HUDEP-2 (cell line): Measurements from ENCODE around the gene GRPR.

Experiments used
- DNase-seq, 76 experiments: peaks; one replicate each; lab custom pipeline; 2025; ENCODE audit not compliant: unreplicated experiment in 76 of 76; lab: John Stamatoyannopoulos, UW

The GRPR gene

DNA sequence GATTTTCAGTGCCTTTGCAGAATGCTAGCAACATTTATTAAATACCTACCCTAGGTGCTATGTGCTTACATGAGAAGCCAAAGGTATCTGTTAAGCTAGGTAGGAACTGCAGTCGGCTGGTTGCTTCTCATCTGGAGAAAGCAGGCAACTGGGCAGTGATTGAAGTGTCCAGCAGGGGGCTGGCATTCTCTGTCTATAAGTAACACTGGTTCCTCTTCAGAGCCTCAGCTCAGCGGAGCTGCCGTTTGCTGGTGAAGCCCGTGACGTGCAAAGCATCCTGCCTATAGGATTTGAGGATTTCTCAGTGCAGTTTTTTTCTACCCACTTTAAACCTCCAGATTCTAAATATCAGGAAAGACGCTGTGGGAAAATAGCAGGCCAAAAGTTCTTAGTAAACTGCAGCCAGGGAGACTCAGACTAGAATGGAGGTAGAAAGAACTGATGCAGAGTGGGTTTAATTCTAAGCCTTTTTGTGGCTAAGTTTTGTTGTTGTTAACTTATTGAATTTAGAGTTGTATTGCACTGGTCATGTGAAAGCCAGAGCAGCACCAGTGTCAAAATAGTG lies at the start of gene GRPR:
Gene GRPR, plus strand, starts transcription at position 344 of the 565 bp plus-strand sequence. CDS start 389 bp downstream, outside the sequence.
- DNase-seq: peak in 47 of 76 experiments; percentile 0 to 64 (median 9)

DNA sequence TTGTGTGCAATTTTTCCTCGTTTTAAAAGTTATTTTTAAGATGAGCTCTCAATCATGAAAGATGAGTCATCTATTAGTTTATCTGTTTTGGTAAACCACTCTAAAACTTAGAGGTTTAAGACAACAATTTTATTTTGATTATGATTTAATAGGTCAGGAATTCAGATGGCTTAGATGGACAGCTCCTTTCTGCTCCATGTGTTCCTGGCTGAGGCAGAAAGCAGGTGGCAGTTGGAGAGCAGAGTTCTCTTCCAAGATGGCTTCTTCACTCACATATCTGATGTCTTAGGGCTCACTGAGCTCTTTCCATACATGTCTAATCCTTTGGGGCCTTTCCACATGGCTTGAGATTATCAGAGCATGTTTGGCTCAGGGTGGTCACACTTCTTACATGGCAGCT lies 48.3 kb upstream of the GRPR start:
- no peak for DNase-seq

DNA sequence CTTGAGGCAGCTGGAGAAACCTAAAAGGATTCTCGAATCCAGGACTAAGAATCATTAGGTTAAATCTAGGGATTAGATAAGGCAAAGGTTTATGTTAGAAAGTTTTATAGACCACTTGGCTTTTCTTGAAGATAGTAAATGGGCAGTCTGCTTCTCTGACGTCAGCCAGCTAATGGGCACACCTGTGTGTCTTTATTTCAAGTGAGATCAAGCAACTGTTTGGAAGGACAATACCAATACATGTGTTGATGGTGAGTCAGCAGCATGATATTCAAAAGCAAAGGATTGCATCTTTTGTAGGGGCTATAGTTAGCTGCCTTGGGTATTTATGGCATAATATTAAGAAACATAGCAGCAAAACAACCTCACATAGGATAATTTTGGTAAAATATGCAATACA lies 46.5 kb upstream of the GRPR start:
- DNase-seq: no peak

DNA sequence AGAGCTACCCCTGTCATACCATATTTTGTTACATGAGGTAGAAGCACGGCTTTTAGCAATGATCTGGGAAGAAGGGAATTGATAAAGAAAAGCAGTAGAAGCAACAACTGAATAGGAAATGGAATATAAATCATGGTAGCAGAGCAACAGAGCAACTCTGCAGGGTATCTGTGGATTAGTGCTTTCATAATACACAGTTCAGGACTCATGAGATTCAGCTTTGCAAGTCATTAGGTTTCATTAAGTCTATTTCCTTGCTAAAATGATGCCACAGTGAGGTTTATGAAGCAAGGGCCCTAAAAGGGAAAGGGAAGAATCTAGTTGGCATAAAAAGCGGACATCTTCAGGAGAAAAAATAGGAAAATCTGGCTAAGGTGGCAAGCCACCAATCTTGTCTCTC lies 45.6 kb upstream of the GRPR start:
- DNase-seq: no peak

DNA sequence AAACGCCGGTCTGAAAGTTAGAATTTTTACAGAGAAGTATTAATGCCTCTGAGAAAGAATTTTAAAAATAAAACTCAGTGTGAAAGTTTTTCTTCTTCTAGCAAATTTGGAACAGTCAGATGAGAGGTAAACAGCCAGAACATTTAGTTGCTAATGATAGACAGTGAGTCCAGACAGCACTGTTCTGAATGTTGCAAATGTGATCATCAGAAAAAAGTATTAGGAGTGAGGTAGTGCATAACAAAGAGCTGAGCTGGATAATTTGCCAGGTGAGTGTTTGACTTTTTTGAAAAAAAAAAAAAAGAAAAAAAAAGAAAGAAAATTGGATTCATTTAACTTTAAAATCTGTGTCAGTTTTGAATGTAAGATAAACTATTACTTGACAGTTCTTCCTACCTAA lies 42.0 kb upstream of the GRPR start:
- DNase-seq: no peak

DNA sequence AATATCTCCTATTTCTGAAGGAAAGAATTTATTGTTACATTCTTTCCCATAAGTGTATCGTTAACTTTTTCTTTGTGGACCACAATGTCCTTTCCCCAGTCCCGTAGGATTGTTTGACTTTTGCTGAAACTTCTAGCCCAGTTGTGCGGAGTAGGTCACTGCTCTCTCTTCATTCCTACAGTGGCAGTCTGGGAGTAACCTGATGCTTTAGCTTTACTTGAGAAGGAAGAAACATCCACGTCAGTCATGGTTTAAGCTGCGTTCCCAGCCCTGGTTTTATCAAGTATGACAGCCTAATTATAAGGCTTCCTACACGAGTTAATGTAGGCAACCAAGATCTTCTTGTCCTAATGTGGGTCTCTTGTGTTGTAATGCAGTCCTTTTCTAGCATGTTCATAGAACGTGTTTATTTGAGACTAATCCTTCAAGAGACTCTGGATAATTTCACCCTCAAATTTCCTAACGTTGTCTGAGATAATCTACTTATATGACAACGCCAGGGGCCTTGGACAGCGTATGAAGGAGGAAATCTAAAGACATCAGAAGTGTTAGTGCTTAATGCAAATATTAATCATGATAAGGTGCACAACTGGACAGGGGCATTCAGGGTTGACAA lies 40.8 kb upstream of the GRPR start:
- no peak for DNase-seq

DNA sequence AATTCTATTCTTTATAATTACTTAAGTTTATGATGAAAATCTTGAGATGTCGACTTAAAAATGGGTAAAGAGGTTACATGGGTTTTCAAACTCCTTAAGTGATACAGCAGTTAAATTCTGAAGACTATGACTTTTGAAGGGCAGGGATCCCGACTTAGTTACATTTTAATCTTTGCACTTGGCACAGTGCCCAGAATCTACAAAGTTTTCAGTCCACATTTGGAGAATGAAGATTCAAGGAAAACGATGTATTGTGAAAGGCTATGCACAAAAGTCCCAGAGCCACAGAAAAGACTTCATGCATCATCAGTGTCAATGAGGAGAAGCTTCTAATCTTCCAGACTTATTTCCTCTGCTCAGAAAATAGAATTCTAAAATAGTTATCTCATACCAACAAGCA lies 36.3 kb upstream of the GRPR start:
- DNase-seq: no peak

DNA sequence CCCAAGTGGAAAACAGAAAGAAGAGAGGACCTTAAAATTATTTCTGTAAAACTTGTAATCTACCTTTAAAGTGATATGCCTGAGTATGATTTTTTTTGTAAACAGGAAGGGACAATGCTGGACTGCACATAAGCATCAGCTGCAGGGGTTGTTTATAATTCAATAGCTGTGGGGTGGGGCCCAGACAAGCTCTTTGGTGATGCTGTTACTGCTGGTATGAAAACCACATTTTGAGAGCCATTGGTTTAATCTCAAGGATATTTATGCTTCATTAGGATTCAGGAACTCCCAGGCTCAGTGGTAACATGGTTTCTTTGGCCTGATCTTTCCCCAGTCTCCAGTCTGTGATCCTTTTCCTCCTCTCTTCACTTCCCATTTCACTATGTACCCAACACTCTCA lies 34.3 kb upstream of the GRPR start:
- no peak for DNase-seq

DNA sequence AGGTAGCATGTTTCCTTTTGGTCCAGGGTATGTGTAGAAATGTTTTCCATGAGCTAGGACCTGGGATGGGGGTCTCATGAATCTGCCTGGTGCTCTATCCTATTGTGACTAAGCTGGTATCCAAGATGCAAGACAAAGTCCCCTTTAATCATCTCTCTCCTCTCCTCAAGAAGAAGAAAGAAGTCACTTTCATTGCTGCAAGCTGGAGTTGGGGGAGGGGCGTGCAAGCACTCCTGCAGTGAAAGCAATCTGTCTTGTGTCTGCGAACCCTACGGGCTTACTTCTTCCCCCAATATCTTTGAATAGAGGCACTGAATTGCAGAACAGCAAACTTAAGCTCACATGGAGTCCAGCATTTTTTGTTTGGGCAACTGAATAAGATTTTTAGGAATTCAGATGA lies 27.2 kb upstream of the GRPR start:
- DNase-seq: no peak

DNA sequence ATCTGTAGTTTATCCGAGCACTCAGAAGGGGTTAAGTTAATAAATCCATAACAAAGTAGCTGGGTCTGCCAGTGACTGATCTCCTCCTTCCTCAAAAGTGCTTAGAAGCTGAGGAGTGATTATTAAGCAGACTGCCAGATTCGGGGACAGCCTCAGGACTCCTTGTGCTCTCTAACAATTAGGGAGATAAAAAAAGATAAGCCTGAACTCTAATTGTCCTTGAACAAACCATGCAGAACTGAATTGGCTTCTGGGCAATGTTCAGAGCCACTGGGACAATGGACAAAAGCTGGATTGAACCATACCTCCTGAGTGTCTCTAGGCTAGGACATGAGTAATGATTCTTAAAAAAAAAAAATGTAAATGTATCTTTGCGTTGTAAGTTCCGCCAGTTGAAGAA lies 22.7 kb upstream of the GRPR start:
- DNase-seq: no peak

DNA sequence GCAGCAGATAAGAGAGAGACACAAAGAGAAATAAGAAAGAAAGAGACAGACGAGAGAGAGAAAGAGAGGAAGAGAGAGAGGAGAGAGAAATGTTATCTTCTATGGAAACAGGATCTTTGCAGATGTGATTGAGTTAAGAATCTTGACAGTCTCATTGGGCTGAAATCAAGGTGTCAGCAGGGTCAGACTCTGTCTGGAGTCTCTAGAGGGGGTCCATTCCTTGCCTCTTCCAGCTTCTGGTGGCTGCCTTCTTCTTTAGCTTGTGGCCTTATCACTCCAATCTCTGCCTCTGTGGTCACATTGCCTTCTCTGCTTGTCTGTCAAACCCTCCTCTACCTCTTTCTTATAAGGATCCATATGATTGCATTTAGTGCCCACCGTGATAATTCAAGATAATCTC lies 21.8 kb upstream of the GRPR start:
- DNase-seq: no peak

DNA sequence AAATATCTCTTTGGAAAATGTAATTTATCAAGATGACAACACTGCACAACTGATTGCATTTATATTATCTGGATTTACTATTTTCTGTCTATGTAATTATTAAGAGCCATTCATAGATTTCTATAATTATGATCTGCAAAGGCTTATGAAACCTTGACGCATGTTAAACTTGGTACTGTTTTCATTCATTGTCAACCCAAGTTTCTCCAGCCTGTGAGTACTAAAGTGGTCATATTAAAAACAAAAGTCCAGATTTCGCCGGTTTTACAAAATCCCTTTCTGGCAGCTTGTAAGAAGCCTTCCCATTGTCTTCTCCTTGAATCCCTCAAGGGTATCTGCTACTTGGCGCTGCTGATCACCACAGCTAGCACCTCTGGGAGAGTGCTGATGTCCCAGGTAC lies 19.7 kb upstream of the GRPR start:
- DNase-seq: no peak

DNA sequence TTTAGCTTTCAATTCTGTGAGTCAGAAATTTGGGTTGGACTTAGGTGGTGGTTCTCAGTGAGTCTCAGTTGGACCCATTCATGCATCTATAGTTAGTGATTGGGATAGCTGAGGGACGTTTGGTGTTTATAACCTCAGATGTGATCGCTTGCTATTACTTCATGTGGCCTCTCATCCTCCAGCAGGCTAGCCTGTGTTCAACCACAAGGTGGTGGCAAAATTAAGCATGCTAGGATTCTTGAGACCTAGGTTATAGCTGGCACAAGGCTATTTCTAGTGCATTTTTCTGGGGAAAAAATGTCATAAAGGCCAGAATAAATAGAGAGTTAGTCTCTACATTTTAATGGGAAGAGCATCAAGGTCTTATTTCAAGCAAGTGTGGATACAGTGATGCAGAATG lies 10.9 kb upstream of the GRPR start:
- no peak for DNase-seq

DNA sequence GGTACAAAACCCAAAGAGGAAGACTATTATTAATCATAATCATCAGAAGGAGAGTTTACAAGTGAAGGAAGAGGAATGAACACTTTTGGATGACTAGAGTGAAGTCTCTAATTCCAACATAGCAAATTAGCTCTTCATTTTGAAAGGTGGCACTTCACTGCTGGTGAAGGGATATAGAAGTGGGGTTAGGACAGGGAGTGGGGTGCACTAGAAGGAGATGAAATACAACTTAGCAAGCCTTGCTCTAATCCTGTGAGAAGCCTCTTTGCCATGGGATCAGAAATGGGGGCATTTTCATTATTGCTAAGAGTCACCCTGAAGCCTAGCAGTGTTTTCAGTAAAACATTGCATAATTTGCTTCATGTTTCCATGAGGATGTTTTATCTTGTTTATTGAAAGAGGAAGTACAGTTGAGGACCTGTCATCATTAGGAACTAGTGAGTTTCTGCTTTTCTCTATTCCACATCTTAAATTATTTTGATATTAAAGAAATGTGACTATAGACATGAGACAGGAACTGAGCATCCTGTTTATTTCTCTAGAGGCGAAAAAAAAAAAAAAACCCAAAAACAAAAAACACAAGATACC lies 9.3 kb upstream of the GRPR start:
- DNase-seq: no peak

DNA sequence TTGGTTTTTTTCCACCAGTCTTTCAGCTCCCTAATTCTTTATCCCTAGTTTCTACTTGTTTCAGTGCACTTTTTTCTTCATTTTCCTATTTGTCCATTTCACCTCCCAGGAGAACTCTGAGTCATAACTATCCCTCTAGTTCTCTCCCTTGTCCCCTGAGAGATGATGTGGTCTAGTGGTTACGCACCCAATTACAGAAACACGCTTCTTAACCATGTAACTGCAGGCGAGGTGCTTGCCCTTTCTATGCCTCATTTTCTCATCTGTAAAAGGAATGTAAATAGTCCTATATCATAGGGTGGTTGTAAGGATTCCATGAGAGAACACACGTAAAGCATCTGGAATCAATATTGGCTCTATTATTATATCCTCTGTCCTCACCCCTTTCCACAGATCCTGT lies 8.8 kb upstream of the GRPR start:
- DNase-seq: no peak

DNA sequence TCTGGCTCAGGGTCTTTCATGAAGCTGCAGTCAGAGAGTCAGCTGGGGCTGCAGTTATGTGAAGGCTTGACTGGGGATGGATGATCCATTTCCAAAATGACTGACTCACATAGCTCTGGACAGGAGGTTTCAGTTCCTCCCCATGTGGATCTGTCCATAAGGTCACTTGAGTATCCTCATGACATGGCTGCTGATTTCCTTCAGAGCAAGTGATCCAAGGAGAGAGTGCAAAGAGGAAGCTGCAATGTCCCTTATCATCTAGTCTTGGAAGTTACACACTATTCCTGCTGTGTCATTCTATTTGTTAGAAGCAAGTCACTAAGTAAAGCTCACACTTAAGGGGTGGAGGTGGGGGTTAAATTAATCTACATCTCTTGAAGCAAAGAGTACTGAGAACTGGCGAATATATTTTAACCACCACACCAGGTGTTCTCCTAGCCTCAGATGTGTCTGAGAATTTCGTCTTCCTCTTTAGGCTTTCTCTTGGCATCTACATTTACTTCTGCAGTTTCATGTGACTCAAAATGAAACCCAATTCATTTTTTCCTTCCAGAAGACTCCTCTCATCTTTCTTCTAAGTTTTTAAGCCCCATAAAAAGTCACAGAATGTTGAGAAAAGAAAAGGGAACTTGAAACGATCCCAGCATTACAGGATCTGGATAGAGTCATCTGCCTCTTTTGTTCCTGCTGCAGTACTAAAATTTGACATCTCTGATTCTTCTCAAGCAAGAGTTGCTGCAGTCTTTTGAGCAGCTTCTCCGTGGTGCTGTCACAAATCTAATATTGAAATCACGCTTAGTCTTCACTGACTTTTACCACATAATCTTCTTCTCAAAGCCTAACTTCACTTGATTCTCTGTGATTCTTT lies 3.8 kb upstream of the GRPR start:
- DNase-seq: no peak

DNA sequence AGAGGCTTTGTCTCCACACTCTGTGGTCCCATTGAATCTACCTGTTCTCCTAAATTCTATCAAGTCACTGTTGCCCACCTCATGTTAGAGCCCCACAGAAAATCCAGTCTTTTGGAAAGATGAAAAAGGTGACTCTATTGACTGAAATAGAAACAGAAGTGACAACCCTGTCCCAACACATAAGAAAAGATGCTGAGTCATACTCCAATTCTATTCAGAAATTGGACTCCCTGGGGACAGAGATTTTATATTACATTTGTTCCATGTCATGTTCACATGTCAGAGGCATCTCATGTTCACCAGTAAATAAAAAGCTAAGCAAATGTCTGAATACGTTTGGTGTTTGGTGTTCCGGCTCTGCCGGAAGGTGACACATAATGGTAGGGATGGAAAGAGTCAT lies 2.9 kb upstream of the GRPR start:
- DNase-seq: no peak

DNA sequence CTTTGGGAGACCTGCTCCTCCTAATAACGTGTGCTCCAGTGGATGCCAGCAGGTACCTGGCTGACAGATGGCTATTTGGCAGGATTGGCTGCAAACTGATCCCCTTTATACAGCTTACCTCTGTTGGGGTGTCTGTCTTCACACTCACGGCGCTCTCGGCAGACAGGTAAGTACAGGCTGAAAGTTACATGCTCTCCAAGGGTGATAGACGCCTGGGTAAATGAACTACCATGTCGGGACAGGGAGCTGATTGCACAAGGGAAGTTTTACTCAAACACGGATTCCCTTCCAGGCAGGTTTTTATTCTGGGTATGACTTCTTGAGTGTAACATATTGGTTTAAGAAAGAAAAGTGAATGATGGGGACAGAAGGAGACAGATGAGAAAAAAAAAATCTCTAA lies 836 bp downstream of the GRPR start:
- no peak for DNase-seq

DNA sequence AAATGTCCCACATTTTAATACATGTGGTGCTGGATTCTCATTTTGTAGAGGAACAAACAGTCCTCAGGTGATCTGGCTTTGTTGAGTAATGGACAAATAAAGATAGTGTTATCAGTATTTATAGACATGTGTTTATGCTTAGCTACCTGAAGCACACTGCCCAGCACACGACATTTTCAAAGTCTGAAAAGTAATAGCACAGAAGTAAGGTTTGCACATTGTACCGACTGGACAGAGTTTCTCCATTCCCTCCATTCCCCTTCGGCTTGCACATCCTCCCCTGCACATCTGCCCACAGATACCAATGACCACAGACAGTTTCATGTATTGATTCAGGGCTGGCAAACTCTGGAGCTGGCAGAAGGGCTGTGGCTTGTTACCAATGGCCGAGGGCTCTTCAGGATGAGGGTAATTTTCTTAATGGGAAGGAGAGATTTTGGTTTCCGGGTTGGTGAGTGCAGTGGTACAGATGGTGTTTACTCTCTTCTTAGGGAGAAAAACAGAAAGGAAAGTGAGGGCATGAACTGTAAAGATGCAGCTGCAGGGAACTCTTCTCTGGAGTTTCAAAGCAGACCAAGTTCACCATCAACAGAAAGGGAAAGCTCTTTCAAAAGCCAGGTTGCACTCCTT lies 2.3 kb downstream of the GRPR start:
- DNase-seq: no peak

DNA sequence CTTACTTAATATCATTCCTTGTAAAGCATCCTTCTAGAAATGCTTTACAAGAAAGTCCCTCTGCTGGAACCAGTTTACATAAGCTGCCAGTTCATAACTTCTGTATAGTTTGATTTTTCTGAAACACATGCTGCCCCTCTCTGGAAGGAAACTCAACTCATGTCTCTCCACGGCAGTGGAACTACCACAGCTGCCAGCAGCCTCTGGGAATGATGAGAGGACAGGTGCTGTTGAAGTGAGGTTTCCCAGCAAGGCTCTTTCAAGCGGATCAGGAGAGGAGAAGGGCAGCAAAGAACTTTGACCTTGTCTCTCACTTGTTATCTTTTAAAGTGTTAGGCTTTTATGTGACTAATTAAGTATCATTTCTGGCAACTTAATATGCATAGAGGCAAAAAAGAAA lies 7.3 kb downstream of the GRPR start:
- DNase-seq: no peak

DNA sequence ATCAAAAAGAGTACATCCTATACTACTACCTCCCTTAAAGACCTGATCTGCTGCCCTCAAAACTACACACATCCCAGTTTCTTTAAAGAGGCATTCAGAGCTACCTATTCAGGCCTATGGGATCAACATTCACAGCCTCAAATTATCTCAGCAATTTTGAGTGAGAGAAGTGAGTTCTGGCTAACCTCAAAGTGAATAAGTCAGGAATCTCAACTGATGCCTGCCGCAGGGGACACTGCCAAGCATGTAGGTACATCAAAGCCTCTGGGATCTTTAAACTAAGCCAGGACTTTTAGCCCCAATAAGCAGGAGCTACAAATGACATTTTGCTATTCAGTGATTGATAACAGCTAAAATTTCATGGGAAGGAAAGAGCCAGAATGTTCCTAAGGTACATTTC lies 11.6 kb downstream of the GRPR start:
- DNase-seq: no peak
